Spleen (tissue), 11 donors: Measurements from ENCODE around the gene KCNG1. TPM values are rescaled to one million over a fixed set of nuclear protein-coding genes. Genes with fewer than 3 reads are reported as not detected.
A peak's percentile ranks its signal among the peaks of the same experiment; 100 is the strongest.

Experiments
- DNase-seq: peaks from one replicate; pipeline ENCODE4 v3.0.0-alpha.2; 2020
- H3K27ac ChIP-seq, 8 donors: fragments of 200-600 bp; sonication (generic) in 7 of 8; 1 replicate in 4 of 8; 2 replicates in 4 of 8; pipeline versions ENCODE4 v1.5.0 to v1.8.0; 2016 to 2021; ENCODE audit warnings: inconsistent platforms in 4 of 8, mild to moderate bottlenecking in 4 of 8, moderate library complexity in 1 of 8
- H3K27me3 ChIP-seq, 7 donors: fragments of 200-600 bp; sonication (generic) in 6 of 7; replicated peaks in 1 of 7; 1 replicate in 4 of 7; 2 replicates in 3 of 7; pipeline versions ENCODE4 v1.5.0 to v1.8.0; 2016 to 2021; ENCODE audit warnings: inconsistent platforms in 3 of 7, mild to moderate bottlenecking in 1 of 7
- H3K36me3 ChIP-seq, 6 donors: fragments of 200-600 bp; sonication (generic) in 5 of 6; 1 replicate in 4 of 6; 2 replicates in 2 of 6; pipeline versions ENCODE4 v1.5.0 to v1.8.0; 2016 to 2021; ENCODE audit warnings: inconsistent platforms in 2 of 6
- H3K4me1 ChIP-seq, 6 donors: fragments of 200-600 bp; sonication (generic) in 5 of 6; 1 replicate in 3 of 6; 2 replicates in 3 of 6; pipeline versions ENCODE4 v1.5.0 to v1.8.0; 2016 to 2021; ENCODE audit warnings: inconsistent platforms in 3 of 6
- H3K4me3 ChIP-seq, 8 donors: fragments of 200-600 bp; sonication (generic) in 7 of 8; 1 replicate in 4 of 8; 2 replicates in 4 of 8; pipeline versions ENCODE4 v1.5.0 to v1.8.0; 2016 to 2021; ENCODE audit warnings: inconsistent platforms in 4 of 8, mild to moderate bottlenecking in 4 of 8, moderate library complexity in 2 of 8
- H3K9me3 ChIP-seq, 8 donors: fragments of 200-600 bp; sonication (generic) in 7 of 8; 1 replicate in 4 of 8; 2 replicates in 4 of 8; pipeline versions ENCODE4 v1.5.0 to v1.8.0; 2016 to 2021; ENCODE audit warnings: inconsistent platforms in 4 of 8
- CTCF ChIP-seq, 11 experiments: fragments of 200-600 bp in 7 of 11; fragments of 450-650 bp in 4 of 11; sonication (generic) in 4 of 11; IDR thresholded peaks in 8 of 11; conservative IDR thresholded peaks in 3 of 11; 1 replicate in 7 of 11; 2 replicates in 4 of 11; pipeline versions ENCODE4 v1.4.0 to v1.8.0; 2016 to 2021; ENCODE audit warnings: antibody characterized with exemption in 11 of 11, inconsistent platforms in 4 of 11, mild to moderate bottlenecking in 1 of 11
- POLR2A ChIP-seq, 3 donors: fragments of 450-650 bp; IDR thresholded peaks; one replicate each; pipeline ENCODE4 v1.5.1; 2017; ENCODE audit warnings: antibody characterized with exemption in 3 of 3, mild to moderate bottlenecking in 1 of 3
- POLR2AphosphoS5 ChIP-seq, 3 donors: sonication (generic); formaldehyde crosslinking; IDR thresholded peaks; one replicate each; pipeline ENCODE4 v1.5.1; 2017; ENCODE audit warnings: antibody characterized with exemption in 3 of 3
- WGBS, 5 donors: extraction: QIAGEN DNeasy Blood & Tissue Kit in 3 of 5; methylation state at CpG; one replicate each; pipeline versions ENCODE4 v1.1.5 to v1.1.7; 2013 to 2018; 5-methylcytosine and 5-hydroxymethylcytosine counted together
- intact Hi-C: fragments of 100-400 bp; cut with DNase I; formaldehyde crosslinking; loops from one replicate; pipeline ENCODE4 v1.15.0; 2023; ENCODE audit warnings: low total_unique reads
- polyA plus RNA-seq, 3 donors: library from polyadenylated mRNA; stranded (reverse); fragments of 200-250 nt; gene quantifications; one replicate each; pipeline ENCODE4 v1.2.1, GENCODE V29; 2013
- total RNA-seq, 7 donors: library from RNA; depleted of rRNA in 3 of 7; stranded (reverse); fragments of >200 nt in 3 of 7; fragmentation: NEBNext Ultra II Directional in 4 of 7; extraction: Animal tissue kit (Norgen Biotek cat#: 25700) in 4 of 7; gene quantifications; one replicate each; pipeline versions ENCODE4 v1.1.0 to v1.2.1, GENCODE V29; 2016 to 2021
- donor health status: healthy with polysubstance abuse.
- donor health status: DM: no; HTN: no; CAD: no; lungs with moderate emphysema.
- donor health status: DM: no; HTN: no; CAD: no.
- donor health status: Bipolar disorder and iron deficiency.
- donor health status: healthy.
- donor health status: DM: no; HTN: no; CAD: no.
- donor health status: DM: yes; HTN: yes; CAD: no.

Gene KCNG1
- total and polyA plus RNA-seq, 10 donors, result 0.35 to 5.0 (median 3.2) TPM

GRCh38 chr20:51011479-51011878, 11.4 kb downstream of the KCNG1 start:
- Histone ChIP-seq H3K36me3 (no peaks in the 10 kb centered on the region), H3K27ac (no peak overlapping the region), H3K9me3 (no peaks in the 10 kb centered on the region), H3K27me3 (peaks cover 0 to 40% (median 0%) of the 10 kb centered on the region in 7 donors), H3K4me1 (peaks cover 0 to 8% (median 0%) of the 10 kb centered on the region in 6 donors), H3K4me3 (no peak overlapping the region)
- WGBS, 5 donors, result 81 to 92% (median 87%) methylated on average over 4 of the region's 4 CpGs
- TF ChIP-seq CTCF (IDR thresholded peaks at IDR 0.05 in 8 of 11, conservative IDR thresholded peaks at IDR 0.05 in 3 of 11), result no peak
- TF ChIP-seq POLR2AphosphoS5 (IDR thresholded peaks at IDR 0.05), result no peak
- no peak for TF ChIP-seq POLR2A (IDR thresholded peaks at IDR 0.05)
- intact Hi-C loops, result no loop called here
- no peak for DNase-seq

DNA sequence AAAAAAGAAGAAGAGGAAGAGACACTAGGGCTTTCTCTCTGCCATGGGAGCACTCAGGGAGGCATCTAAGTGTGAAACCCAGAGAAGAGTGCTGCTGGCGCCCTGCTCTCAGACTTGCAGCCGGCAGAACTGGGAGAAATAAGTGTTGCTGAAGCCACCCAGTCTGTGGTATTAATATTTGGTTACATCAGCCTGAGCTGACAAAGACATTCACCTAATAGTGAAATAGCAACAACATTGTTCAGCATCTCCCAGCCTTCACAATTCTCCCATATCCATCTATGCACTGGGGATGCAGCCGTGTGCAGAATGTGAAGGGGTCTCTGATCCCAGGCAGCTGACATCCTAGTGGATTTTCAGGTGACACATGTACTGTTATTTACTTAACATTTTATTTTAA, 12.0 kb downstream of the KCNG1 start:
- Histone ChIP-seq H3K4me1 (peaks cover 0 to 8% (median 0%) of the 10 kb centered on the region in 6 donors), H3K9me3 (no peaks in the 10 kb centered on the region), H3K36me3 (no peaks in the 10 kb centered on the region), H3K27ac (no peak overlapping the region), H3K4me3 (no peak overlapping the region), H3K27me3 (peaks cover 0 to 40% (median 0%) of the 10 kb centered on the region in 7 donors)
- intact Hi-C loops, result no loop called here
- 78 to 92% (median 86%) methylated on average over 3 of the region's 3 CpGs for WGBS, 5 donors
- peak; percentile 1 for DNase-seq
- TF ChIP-seq POLR2AphosphoS5 (IDR thresholded peaks at IDR 0.05) (no peak), CTCF (IDR thresholded peaks at IDR 0.05 in 8 of 11, conservative IDR thresholded peaks at IDR 0.05 in 3 of 11) (no peak), POLR2A (IDR thresholded peaks at IDR 0.05) (no peak)

GRCh38 chr20:51010043-51010365, 12.9 kb downstream of the KCNG1 start:
- Histone ChIP-seq H3K27me3 (peaks cover 0 to 41% (median 0%) of the 10 kb centered on the region in 7 donors), H3K36me3 (no peaks in the 10 kb centered on the region), H3K4me3 (no peak overlapping the region), H3K4me1 (peaks cover 0 to 3% (median 0%) of the 10 kb centered on the region in 6 donors), H3K27ac (no peak overlapping the region), H3K9me3 (no peaks in the 10 kb centered on the region)
- TF ChIP-seq POLR2A (IDR thresholded peaks at IDR 0.05) (no peak), CTCF (IDR thresholded peaks at IDR 0.05 in 8 of 11, conservative IDR thresholded peaks at IDR 0.05 in 3 of 11) (no peak), POLR2AphosphoS5 (IDR thresholded peaks at IDR 0.05) (no peak)
- DNase-seq, result no peak
- WGBS, 5 donors, result 80 to 92% (median 90%) methylated on average over 9 to 33 of the region's 33 CpGs
- intact Hi-C loops, result no loop called here

DNA sequence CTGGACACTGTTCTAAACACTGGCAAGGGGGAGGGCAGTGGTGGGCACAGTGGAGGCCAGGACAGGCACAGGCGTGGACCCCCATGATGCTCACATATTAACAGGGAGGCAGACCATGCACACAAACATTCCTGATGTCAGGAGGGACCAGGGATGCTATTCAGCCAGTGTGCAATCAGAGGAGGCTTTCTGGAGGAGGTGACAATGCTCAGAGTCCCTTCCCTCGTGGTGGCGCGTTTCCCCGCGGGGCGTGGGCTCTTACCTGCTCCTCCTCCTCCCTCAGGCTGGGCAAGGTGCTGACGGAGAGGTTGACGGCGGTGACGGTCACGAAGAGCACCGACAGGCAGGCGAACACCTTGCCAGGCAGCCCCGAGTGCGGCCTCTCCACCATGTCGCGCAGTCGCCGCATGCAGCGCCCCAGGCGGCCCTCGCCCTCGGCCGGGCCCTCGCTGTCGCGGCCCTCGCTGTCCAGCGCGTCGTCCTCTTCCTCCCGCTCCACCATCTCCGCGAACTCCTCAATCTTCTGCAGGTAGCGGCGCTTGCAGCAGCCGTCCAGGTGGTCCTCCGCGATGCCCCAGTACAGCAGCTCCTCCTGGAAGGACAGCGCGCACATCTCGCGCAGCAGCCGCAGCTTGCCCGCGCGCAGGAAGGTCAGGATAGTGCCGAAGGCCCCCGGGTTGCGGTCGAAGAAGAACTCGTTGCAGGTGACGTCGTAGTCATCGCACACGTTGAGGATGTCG, 13.4 kb downstream of the KCNG1 start:
- Histone ChIP-seq H3K4me3 (no peak overlapping the region), H3K9me3 (no peaks in the 10 kb centered on the region), H3K36me3 (no peaks in the 10 kb centered on the region), H3K4me1 (no peaks in the 10 kb centered on the region), H3K27ac (no peak overlapping the region), H3K27me3 (peaks cover 0 to 37% (median 0%) of the 10 kb centered on the region in 7 donors)
- TF ChIP-seq CTCF (IDR thresholded peaks at IDR 0.05 in 8 of 11, conservative IDR thresholded peaks at IDR 0.05 in 3 of 11) (no peak), POLR2AphosphoS5 (IDR thresholded peaks at IDR 0.05) (no peak), POLR2A (IDR thresholded peaks at IDR 0.05) (no peak)
- intact Hi-C loops, result no loop called here
- 79 to 87% (median 86%) methylated on average over 58 of the region's 58 CpGs for WGBS, 5 donors
- peak; percentile 62 for DNase-seq
